Choroid plexus epithelial cell (primary cell): ENCODE measurements around the gene LTA4H.
A peak's percentile ranks its signal among the peaks of the same experiment; 100 is the strongest.

Source experiments
- DNase-seq: peaks from one replicate; pipeline ENCODE4 v3.0.0-alpha.2; 2010; ENCODE audit warnings: low read depth
- H3K4me3 ChIP-seq: 2 replicates; pipeline ENCODE4 v1.5.1; 2011; ENCODE audit warnings: low read depth, mild to moderate bottlenecking, control low read depth, low read length, moderate library complexity
- CTCF ChIP-seq: conservative IDR thresholded peaks from 2 replicates; pipeline ENCODE4 v1.5.1; 2011; ENCODE audit warnings: low read depth, mild to moderate bottlenecking, control low read depth, inconsistent platforms, low read length, moderate library complexity

Gene LTA4H

DNA sequence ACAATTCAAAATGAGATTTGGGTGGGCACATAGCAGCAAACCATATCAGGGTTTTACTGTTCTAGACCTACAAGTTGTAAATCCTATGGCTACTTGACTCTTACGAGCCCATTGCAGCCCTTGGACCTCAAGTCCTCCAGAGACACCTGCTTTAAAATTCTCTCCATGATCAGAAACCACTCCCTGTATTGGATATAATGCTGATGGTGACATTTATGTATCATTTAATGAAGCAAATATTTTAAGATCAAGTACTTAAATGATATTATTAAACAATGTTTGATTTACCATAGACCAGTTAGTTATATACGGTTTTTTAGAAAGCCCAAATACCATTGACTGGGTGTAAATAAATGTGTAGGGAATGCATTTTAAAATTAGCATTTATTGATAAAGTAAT, 68.1 kb downstream of the LTA4H start:
- no peak for TF ChIP-seq CTCF
- no peak for DNase-seq
- no peak overlapping the region for H3K4me3 ChIP-seq

DNA sequence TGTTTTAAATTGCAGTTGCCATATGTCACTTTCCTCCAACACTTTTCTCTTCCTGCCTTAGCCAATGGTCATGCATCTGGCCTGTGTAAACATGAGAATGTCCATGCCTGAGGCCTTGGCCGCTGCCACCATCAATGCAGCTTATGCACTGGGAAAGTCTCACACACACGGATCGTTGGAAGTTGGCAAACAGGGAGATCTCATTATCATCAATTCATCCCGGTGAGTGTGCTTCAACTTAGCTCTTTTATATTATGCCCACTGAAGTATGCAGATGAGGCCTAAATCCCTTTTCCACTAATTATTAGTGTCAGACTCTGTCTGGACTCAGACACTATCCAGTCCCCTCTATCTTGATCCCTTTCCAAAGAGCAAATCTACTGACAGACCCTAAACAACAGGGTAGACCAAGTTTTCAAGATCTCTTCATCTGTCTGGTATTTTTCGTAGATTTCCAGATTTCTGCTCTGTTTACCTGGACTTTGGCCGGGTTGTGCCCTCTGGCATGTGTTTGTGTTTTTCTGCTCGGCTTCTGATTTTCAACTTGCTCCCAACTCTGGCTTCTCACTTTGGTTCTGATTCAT, 69.0 kb downstream of the LTA4H start:
- H3K4me3 ChIP-seq, result no peak overlapping the region
- no peak for TF ChIP-seq CTCF
- no peak for DNase-seq

GRCh38 chr12:95963096-95963495, 72.3 kb downstream of the LTA4H start:
- no peak for DNase-seq
- H3K4me3 ChIP-seq, result no peak overlapping the region
- no peak for TF ChIP-seq CTCF

GRCh38 chr12:95962222-95962621, 73.2 kb downstream of the LTA4H start:
- no peak overlapping the region for H3K4me3 ChIP-seq
- TF ChIP-seq CTCF, result no peak
- no peak for DNase-seq

GRCh38 chr12:95960241-95960640, 75.1 kb downstream of the LTA4H start:
- no peak for DNase-seq
- no peak for TF ChIP-seq CTCF

GRCh38 chr12:95959107-95959506, 76.3 kb downstream of the LTA4H start:
- DNase-seq, result peak; percentile 34
- TF ChIP-seq CTCF, result peak; percentile 29
- H3K4me3 ChIP-seq, result no peak overlapping the region

More at GRCh38 chr12:95960241-95960640, 75.1 kb downstream of the LTA4H start:
- H3K4me3 ChIP-seq, result no peak overlapping the region

DNA sequence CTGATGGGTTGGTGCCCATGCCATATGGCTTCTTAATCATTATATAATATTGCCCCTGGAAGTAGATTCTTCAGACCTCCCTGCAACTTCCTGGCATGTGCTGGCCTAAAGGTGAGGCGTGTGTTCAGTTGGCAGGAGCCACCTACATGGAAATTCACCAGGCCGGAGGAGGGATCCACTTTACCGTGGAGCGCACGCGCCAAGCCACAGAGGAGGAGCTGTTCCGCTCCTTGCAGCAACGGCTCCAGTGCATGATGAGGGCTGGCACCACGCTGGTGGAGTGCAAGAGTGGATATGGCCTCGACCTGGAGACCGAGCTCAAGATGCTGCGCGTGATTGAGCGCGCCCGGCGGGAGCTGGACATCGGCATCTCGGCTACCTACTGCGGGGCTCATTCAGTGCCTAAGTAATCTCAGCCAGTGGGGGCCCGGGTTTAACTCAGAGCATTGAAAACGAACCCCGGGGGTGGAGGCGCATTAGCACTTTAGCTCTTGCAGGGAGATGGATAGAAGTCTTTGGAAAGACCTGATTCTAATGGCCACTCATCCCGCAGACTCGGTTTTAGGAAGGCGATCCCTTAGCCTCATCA, 78.7 kb downstream of the LTA4H start:
- no peak overlapping the region for H3K4me3 ChIP-seq
- no peak for TF ChIP-seq CTCF
- no peak for DNase-seq
